ENCODE results near the gene OTOGL.

DNA sequence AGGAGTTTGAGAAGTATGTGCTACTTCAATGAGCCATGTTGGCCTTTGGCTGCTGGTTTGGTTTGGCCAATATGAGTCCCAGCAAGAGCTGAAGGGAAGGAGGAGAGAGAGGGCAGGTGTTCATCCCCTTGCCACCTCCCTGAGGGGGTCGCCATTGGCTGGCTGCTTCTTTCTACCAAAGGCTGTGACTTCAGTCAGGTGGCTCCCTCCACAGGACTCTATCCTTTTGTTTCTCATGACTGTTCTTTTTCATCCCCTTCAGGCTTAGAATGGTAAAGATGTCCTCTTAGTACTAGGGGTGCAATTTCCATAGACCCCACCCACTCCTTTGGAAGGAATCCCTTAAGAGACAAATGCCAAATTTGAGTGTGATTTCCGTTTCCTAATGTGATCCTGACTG, 31.2 kb upstream of the OTOGL start:
- TF ChIP-seq, protein P1, sequence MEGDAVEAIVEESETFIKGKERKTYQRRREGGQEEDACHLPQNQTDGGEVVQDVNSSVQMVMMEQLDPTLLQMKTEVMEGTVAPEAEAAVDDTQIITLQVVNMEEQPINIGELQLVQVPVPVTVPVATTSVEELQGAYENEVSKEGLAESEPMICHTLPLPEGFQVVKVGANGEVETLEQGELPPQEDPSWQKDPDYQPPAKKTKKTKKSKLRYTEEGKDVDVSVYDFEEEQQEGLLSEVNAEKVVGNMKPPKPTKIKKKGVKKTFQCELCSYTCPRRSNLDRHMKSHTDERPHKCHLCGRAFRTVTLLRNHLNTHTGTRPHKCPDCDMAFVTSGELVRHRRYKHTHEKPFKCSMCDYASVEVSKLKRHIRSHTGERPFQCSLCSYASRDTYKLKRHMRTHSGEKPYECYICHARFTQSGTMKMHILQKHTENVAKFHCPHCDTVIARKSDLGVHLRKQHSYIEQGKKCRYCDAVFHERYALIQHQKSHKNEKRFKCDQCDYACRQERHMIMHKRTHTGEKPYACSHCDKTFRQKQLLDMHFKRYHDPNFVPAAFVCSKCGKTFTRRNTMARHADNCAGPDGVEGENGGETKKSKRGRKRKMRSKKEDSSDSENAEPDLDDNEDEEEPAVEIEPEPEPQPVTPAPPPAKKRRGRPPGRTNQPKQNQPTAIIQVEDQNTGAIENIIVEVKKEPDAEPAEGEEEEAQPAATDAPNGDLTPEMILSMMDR (IDR thresholded peaks at IDR 0.05; ENCODE audit: low read depth, low read length) = no peak
- TF ChIP-seq POLR2A (IDR thresholded peaks at IDR 0.05; ENCODE audit: extremely low read depth, insufficient read length) (no peak), MYC (IDR thresholded peaks at IDR 0.05; ENCODE audit: low read depth, low read length) (no peak)
- TF ChIP-seq, protein P2, sequence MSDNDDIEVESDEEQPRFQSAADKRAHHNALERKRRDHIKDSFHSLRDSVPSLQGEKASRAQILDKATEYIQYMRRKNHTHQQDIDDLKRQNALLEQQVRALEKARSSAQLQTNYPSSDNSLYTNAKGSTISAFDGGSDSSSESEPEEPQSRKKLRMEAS (IDR thresholded peaks at IDR 0.05; ENCODE audit: low read depth, low read length) = no peak
